ENCODE results near the gene DUSP1.
"Not testable (repeated sequence)": the region's sequence is repeated elsewhere in the genome, so short reads cannot be mapped to it uniquely, and the experiment has no call there.

- TF ChIP-seq CTCF (IDR thresholded peaks at IDR 0.05; ENCODE audit: low read depth, low read length); POLR2A (IDR thresholded peaks at IDR 0.05; ENCODE audit: extremely low read depth, insufficient read length): not testable (repeated sequence)
Observed at GRCh38 chr5:172784162-172784561, 13.2 kb upstream of the DUSP1 start.

Data from NB4 (cell line).